WTC11 (cell line): ENCODE results near the gene RTL1.

Experiments
- CREM ChIP-seq: sonication (generic); formaldehyde crosslinking; IDR thresholded peaks from 2 replicates; pipeline ENCODE4 v1.8.1; 2022; ENCODE audit warnings: mild to moderate bottlenecking, missing genetic modification reagents, moderate library complexity
- RORB ChIP-seq: fragments of 250-450 bp; sonication (Bioruptor Pico); IDR thresholded peaks from 2 replicates; pipeline ENCODE4 v1.9.0; 2021; ENCODE audit warnings: mild to moderate bottlenecking
- ZNF423 ChIP-seq: fragments of 250-450 bp; sonication (Bioruptor Pico); IDR thresholded peaks from 2 replicates; pipeline ENCODE4 v2.1.2; 2022; ENCODE audit warnings: mild to moderate bottlenecking, moderate library complexity
- TF ChIP-seq, protein P1 (sequence below): fragments of 200-600 bp; IDR thresholded peaks from 2 replicates; pipeline ENCODE4 v1.8.0; 2022; ENCODE audit warnings: antibody characterized with exemption
- TF ChIP-seq, protein P2 (sequence below): sonication (generic); formaldehyde crosslinking; IDR thresholded peaks from 2 replicates; pipeline ENCODE4 v1.8.0; 2022; ENCODE audit warnings: mild to moderate bottlenecking, missing genetic modification reagents
- TF ChIP-seq, protein P3 (sequence below): sonication (generic); formaldehyde crosslinking; IDR thresholded peaks from 2 replicates; pipeline ENCODE4 v1.8.0; 2022; ENCODE audit warnings: mild to moderate bottlenecking, missing genetic modification reagents

DNA sequence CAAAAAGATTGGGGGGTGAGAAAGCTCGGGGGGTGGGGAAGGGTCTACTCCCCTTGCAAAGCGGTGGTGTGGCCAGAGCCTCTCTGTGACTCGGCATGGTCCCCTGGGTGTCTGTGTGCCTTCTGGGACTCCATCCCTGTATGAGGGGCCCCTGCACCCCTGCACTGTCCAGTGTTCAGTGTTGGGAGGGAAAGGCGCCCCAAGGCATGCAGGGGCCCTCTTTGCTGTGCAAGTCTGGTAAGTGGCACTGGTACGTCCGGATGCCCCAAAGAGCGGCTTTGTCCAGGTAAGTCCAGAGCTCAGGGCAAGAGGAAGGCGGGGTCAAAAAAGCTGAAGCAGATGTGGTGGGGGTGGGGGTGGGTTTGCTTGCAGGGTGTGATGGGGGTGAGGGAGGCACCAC, 23.7 kb downstream of the RTL1 start:
- TF ChIP-seq ZNF423 (CRISPR knock-in tag), result no peak
- TF ChIP-seq RORB (CRISPR knock-in tag), result no peak
- TF ChIP-seq, protein P1, sequence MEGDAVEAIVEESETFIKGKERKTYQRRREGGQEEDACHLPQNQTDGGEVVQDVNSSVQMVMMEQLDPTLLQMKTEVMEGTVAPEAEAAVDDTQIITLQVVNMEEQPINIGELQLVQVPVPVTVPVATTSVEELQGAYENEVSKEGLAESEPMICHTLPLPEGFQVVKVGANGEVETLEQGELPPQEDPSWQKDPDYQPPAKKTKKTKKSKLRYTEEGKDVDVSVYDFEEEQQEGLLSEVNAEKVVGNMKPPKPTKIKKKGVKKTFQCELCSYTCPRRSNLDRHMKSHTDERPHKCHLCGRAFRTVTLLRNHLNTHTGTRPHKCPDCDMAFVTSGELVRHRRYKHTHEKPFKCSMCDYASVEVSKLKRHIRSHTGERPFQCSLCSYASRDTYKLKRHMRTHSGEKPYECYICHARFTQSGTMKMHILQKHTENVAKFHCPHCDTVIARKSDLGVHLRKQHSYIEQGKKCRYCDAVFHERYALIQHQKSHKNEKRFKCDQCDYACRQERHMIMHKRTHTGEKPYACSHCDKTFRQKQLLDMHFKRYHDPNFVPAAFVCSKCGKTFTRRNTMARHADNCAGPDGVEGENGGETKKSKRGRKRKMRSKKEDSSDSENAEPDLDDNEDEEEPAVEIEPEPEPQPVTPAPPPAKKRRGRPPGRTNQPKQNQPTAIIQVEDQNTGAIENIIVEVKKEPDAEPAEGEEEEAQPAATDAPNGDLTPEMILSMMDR, result no peak
- no peak for TF ChIP-seq CREM (CRISPR knock-in tag)
- TF ChIP-seq, protein P2, sequence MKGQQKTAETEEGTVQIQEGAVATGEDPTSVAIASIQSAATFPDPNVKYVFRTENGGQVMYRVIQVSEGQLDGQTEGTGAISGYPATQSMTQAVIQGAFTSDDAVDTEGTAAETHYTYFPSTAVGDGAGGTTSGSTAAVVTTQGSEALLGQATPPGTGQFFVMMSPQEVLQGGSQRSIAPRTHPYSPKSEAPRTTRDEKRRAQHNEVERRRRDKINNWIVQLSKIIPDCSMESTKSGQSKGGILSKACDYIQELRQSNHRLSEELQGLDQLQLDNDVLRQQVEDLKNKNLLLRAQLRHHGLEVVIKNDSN, result no peak
- TF ChIP-seq, protein P3, sequence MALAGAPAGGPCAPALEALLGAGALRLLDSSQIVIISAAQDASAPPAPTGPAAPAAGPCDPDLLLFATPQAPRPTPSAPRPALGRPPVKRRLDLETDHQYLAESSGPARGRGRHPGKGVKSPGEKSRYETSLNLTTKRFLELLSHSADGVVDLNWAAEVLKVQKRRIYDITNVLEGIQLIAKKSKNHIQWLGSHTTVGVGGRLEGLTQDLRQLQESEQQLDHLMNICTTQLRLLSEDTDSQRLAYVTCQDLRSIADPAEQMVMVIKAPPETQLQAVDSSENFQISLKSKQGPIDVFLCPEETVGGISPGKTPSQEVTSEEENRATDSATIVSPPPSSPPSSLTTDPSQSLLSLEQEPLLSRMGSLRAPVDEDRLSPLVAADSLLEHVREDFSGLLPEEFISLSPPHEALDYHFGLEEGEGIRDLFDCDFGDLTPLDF (CRISPR knock-in tag), result no peak
